Loucy (cell line): ENCODE data around the gene CPLANE1.

Source experiments
- H2AFZ ChIP-seq: fragments of 200-600 bp; sonication (generic); 2 replicates; pipeline ENCODE4 v1.6.0; 2016; ENCODE audit warnings: antibody characterized with exemption, mild to moderate bottlenecking, low read length, moderate library complexity
- H3F3A ChIP-seq: fragments of 200-600 bp; 2 replicates; pipeline ENCODE4 v1.6.0; 2016; ENCODE audit warnings: antibody characterized with exemption, low read depth, mild to moderate bottlenecking
- H3K27me3 ChIP-seq: fragments of 200-600 bp; sonication (generic); 2 replicates; pipeline ENCODE4 v1.6.1; 2014; ENCODE audit warnings: low read length, mild to moderate bottlenecking; ENCODE audit not compliant: insufficient read depth, poor library complexity, severe bottlenecking
- H3K36me3 ChIP-seq: fragments of 200-600 bp; sonication (generic); 2 replicates; pipeline ENCODE4 v1.6.1; 2016; ENCODE audit warnings: low read length; ENCODE audit not compliant: insufficient read depth
- H3K4me1 ChIP-seq: fragments of 200-600 bp; sonication (generic); 2 replicates; pipeline ENCODE4 v1.5.1; 2014; ENCODE audit warnings: low read length, mild to moderate bottlenecking; ENCODE audit not compliant: insufficient read depth, poor library complexity, severe bottlenecking
- H3K4me2 ChIP-seq: fragments of 200-600 bp; sonication (generic); 2 replicates; pipeline ENCODE4 v1.6.0; 2014; ENCODE audit warnings: antibody characterized with exemption, low read length, low read depth, mild to moderate bottlenecking; ENCODE audit not compliant: poor library complexity, severe bottlenecking
- H3K4me3 ChIP-seq: fragments of 200-600 bp; sonication (generic); 2 replicates; pipeline ENCODE4 v1.5.1; 2014; ENCODE audit warnings: low read length, mild to moderate bottlenecking, mixed read lengths; ENCODE audit not compliant: poor library complexity, severe bottlenecking
- H3K79me2 ChIP-seq: fragments of 200-600 bp; sonication (generic); 2 replicates; pipeline ENCODE4 v1.6.1; 2014; ENCODE audit warnings: low read length; ENCODE audit not compliant: insufficient read depth
- H3K9ac ChIP-seq: fragments of 200-600 bp; sonication (generic); 2 replicates; pipeline ENCODE4 v1.6.0; 2014; ENCODE audit warnings: mild to moderate bottlenecking, low read depth, low read length, moderate library complexity; ENCODE audit not compliant: poor library complexity, severe bottlenecking
- H3K9me2 ChIP-seq: fragments of 200-600 bp; sonication (generic); replicated peaks from 2 replicates; pipeline ENCODE4 v1.6.1; 2016; ENCODE audit warnings: low read depth, low read length, mixed read lengths
- H3K9me3 ChIP-seq: fragments of 200-600 bp; sonication (generic); 2 replicates; pipeline ENCODE4 v1.6.1; 2014; ENCODE audit warnings: mild to moderate bottlenecking, antibody characterized with exemption, low read length, low read depth; ENCODE audit not compliant: insufficient read depth
- H4K20me1 ChIP-seq: fragments of 200-600 bp; sonication (generic); 2 replicates; pipeline ENCODE4 v1.6.0; 2014; ENCODE audit warnings: antibody characterized with exemption, low read length, mild to moderate bottlenecking; ENCODE audit not compliant: insufficient read depth, poor library complexity, severe bottlenecking
- CTCF ChIP-seq: fragments of 200-600 bp; sonication (generic); conservative IDR thresholded peaks from 2 replicates; pipeline ENCODE4 v1.5.1; 2014; ENCODE audit warnings: mild to moderate bottlenecking, antibody characterized with exemption, low read length
- EZH2phosphoT487 ChIP-seq: fragments of 200-600 bp; IDR thresholded peaks from 2 replicates; pipeline ENCODE4 v1.6.1; 2018; ENCODE audit warnings: antibody characterized with exemption, mild to moderate bottlenecking, moderate library complexity, borderline replicate concordance

CPLANE1 gene

DNA sequence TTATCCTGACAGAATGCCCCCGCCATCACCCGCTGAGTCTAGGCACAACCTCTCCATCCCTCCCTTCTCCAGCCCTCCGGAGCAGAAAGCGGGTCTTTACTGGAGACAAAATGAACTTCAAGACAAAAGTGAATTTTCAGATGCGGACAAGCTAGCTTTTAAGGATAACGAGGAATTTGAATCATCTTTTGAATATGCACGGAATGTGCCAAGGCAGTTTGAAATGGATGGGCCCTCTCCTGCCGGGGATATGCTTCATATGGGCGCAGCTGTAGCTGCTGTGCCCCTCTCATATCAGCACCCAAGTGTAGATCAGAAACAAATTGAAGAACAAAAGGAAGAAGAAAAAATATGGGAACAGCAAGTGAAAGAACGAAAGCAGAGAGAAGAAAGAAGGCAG is 37.5 kb downstream of the CPLANE1 start:
- H3K9me2 ChIP-seq, result no peaks in the 10 kb centered on the region

GRCh38 chr5:37208883-37209797 is 40.0 kb downstream of the CPLANE1 start:
- no peak overlapping the region for H3K4me3 ChIP-seq

More for the DNA sequence above, 37.5 kb downstream of the CPLANE1 start:
- Histone ChIP-seq H3K27me3 (no peaks in the 10 kb centered on the region), H3K36me3 (peaks cover 4% of the 10 kb centered on the region; the same call in 1 of the 2 replicates), H3K9ac (no peak overlapping the region), H3K4me1 (peaks cover 7% of the 10 kb centered on the region), H3K4me2 (no peak overlapping the region), H2AFZ (no peak overlapping the region), H4K20me1 (no peaks in the 10 kb centered on the region), H3K4me3 (no peak overlapping the region), H3K79me2 (no peaks in the 10 kb centered on the region), H3F3A (peaks cover 3% of the 10 kb centered on the region; the same call in 1 of the 2 replicates), H3K9me3 (no peaks in the 10 kb centered on the region)
- no peak for TF ChIP-seq CTCF
- no peak for TF ChIP-seq EZH2phosphoT487

GRCh38 chr5:37207802-37208201 is 41.4 kb downstream of the CPLANE1 start:
- Histone ChIP-seq H3K79me2 (no peaks in the 10 kb centered on the region), H3K4me2 (no peak overlapping the region), H4K20me1 (no peaks in the 10 kb centered on the region), H3K4me3 (no peak overlapping the region), H3F3A (no peaks in the 10 kb centered on the region), H3K4me1 (no peaks in the 10 kb centered on the region), H3K9me3 (no peaks in the 10 kb centered on the region), H3K9me2 (no peaks in the 10 kb centered on the region), H3K9ac (no peak overlapping the region), H2AFZ (no peak overlapping the region), H3K36me3 (peaks cover 4% of the 10 kb centered on the region; the same call in 1 of the 2 replicates), H3K27me3 (no peaks in the 10 kb centered on the region)
- no peak for TF ChIP-seq EZH2phosphoT487
- TF ChIP-seq CTCF, result no peak

More at GRCh38 chr5:37208883-37209797, 40.0 kb downstream of the CPLANE1 start:
- Histone ChIP-seq H4K20me1 (no peaks in the 10 kb centered on the region), H3F3A (no peaks in the 10 kb centered on the region), H2AFZ (no peak overlapping the region), H3K27me3 (no peaks in the 10 kb centered on the region), H3K9ac (no peak overlapping the region), H3K9me3 (no peaks in the 10 kb centered on the region), H3K79me2 (no peaks in the 10 kb centered on the region), H3K9me2 (no peaks in the 10 kb centered on the region), H3K4me2 (no peak overlapping the region), H3K4me1 (peaks cover under 1% of the 10 kb centered on the region), H3K36me3 (peaks cover 4% of the 10 kb centered on the region; the same call in 1 of the 2 replicates)
- TF ChIP-seq EZH2phosphoT487, result no peak
